ENCODE data around the gene KCNT1. TPM values are rescaled to one million over a fixed set of nuclear protein-coding genes. Genes with fewer than 3 reads are reported as not detected.
"Not testable (repeated sequence)": the region's sequence is repeated elsewhere in the genome, so short reads cannot be mapped to it uniquely, and the experiment has no call there.

KCNT1 gene
- total RNA-seq, 3 donors from 2014 or later = not detected

- DNase-seq (ENCODE audit: low spot score in 2 of 2) = no peak
These were observed 32.2 kb upstream of the KCNT1 start for GRCh38 chr9:135669616-135670285.

DNA sequence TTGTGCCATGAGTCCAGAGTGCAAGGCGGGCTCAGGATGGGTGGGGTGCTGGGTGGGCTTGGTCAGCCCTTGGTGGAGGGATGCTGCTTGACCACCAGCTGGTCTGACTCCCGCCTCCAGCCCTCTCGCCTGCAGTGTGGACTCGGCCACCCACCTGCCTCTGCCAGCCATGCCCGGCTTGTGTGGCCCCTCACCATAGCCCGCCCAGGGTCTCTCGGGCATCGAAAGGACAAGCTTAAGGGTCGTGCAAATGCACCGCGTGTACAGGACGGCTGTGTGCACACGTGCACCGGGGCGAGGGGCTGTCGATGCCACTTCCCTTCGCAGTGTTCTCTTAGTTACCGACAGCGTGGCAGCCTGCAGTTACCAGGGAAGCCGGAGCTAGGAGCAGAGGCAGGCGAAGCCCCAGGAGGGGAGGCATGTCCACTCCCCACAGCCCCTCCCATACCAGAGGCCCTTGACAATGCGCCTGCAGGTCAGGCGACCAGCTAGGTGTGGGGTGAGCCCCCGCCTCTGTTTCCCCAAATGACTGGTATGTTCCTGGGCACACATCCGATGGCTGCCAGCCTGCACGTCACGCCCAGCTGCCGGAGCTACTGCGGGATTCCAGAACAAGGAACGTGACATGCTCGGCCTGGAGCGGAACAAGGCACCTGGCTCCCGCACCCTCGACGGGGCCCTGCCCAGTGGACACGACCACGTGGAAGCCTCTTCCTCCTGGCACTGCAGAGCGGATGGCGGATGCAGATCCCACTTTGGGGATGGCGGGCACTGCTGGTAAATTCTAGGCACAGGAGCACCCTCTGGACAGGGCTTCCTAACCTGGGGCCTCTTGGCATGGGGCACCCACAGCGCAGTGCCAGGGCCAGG, 31.0 kb upstream of the KCNT1 start:
- DNase-seq (ENCODE audit: low spot score in 2 of 2) = no peak
- H3K4me3 ChIP-seq = no peak overlapping the region
- H3K4me1 ChIP-seq = no peaks in the 10 kb centered on the region
- H3K9me3 ChIP-seq = peaks cover 3 to 14% of the 10 kb centered on the region in 2 donors
- H3K27ac ChIP-seq = no peak overlapping the region
- TF ChIP-seq CTCF (IDR thresholded peaks at IDR 0.05) (no peak), POLR2A (IDR thresholded peaks at IDR 0.05) (no peak), POLR2AphosphoS5 (IDR thresholded peaks at IDR 0.05) (no peak)
- H3K36me3 ChIP-seq = no peaks in the 10 kb centered on the region
- peaks cover 0 to 41% of the 10 kb centered on the region in 2 donors for H3K27me3 ChIP-seq
- intact Hi-C loops (cut with DNase I; ENCODE audit: low total_unique reads) = no loop called here

More at GRCh38 chr9:135669616-135670285, 32.2 kb upstream of the KCNT1 start:
- Histone ChIP-seq H3K36me3 (no peaks in the 10 kb centered on the region), H3K4me3 (no peak overlapping the region), H3K27me3 (peaks cover 0 to 53% of the 10 kb centered on the region in 2 donors), H3K9me3 (peaks cover 3 to 14% of the 10 kb centered on the region in 2 donors), H3K4me1 (no peaks in the 10 kb centered on the region), H3K27ac (no peak overlapping the region)
- intact Hi-C loops (cut with DNase I; ENCODE audit: low total_unique reads) = no loop called here
- no peak for TF ChIP-seq POLR2A (IDR thresholded peaks at IDR 0.05)
- no peak for TF ChIP-seq CTCF (IDR thresholded peaks at IDR 0.05)
- no peak for TF ChIP-seq POLR2AphosphoS5 (IDR thresholded peaks at IDR 0.05)

- no peak for DNase-seq (ENCODE audit: low spot score in 2 of 2)
- Histone ChIP-seq H3K27me3 (peaks cover 0 to 34% of the 10 kb centered on the region in 2 donors), H3K4me3 (no peak overlapping the region), H3K27ac (no peak overlapping the region), H3K4me1 (no peaks in the 10 kb centered on the region), H3K9me3 (peaks cover under 1 to 14% of the 10 kb centered on the region in 2 donors), H3K36me3 (no peaks in the 10 kb centered on the region)
- intact Hi-C loops (cut with DNase I; ENCODE audit: low total_unique reads) = no loop called here
- no peak for TF ChIP-seq CTCF (IDR thresholded peaks at IDR 0.05)
- no peak for TF ChIP-seq POLR2AphosphoS5 (IDR thresholded peaks at IDR 0.05)
- TF ChIP-seq POLR2A (IDR thresholded peaks at IDR 0.05) = no peak
These were observed 30.4 kb upstream of the KCNT1 start for GRCh38 chr9:135671591-135672041.

GRCh38 chr9:135672786-135673185, 29.2 kb upstream of the KCNT1 start:
- intact Hi-C loops (cut with DNase I; ENCODE audit: low total_unique reads); DNase-seq (ENCODE audit: low spot score in 2 of 2); H3K4me3 ChIP-seq: not testable (repeated sequence)

DNA sequence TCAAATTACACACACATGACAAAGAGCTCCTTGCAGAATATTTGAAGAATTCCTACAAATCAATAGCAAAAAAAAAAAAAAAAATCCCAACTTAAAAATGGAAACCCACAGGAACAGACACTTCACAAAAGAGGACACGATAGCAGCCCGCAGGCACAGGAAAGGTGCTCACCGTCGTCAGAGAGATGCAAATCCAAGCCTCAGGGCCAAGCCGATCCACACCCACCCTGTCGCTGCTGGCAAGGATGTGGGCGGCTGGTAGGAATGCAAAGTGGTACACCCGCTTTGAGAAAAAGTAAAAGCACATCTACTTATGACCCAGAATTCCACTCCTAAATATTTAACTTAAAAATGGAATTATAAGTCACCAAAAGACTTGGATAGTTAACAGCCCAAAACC, 28.0 kb upstream of the KCNT1 start:
- no peaks in the 10 kb centered on the region for H3K36me3 ChIP-seq
- no peak overlapping the region for H3K27ac ChIP-seq
- peaks cover 0 to 25% of the 10 kb centered on the region in 2 donors for H3K27me3 ChIP-seq
- H3K4me1 ChIP-seq = no peaks in the 10 kb centered on the region
- DNase-seq (ENCODE audit: low spot score in 2 of 2) = no peak
- TF ChIP-seq POLR2A (IDR thresholded peaks at IDR 0.05) = no peak
- H3K4me3 ChIP-seq = no peak overlapping the region
- intact Hi-C loops (cut with DNase I; ENCODE audit: low total_unique reads) = no loop called here
- peaks cover 0 to 6% of the 10 kb centered on the region in 2 donors for H3K9me3 ChIP-seq

More at GRCh38 chr9:135672786-135673185, 29.2 kb upstream of the KCNT1 start:
- not testable (repeated sequence) for H3K27ac ChIP-seq, H3K4me1 ChIP-seq, H3K36me3 ChIP-seq
- Histone ChIP-seq H3K27me3 (peaks cover 0 to 25% of the 10 kb centered on the region in 2 donors), H3K9me3 (peaks cover 0 to 14% of the 10 kb centered on the region in 2 donors)

DNA sequence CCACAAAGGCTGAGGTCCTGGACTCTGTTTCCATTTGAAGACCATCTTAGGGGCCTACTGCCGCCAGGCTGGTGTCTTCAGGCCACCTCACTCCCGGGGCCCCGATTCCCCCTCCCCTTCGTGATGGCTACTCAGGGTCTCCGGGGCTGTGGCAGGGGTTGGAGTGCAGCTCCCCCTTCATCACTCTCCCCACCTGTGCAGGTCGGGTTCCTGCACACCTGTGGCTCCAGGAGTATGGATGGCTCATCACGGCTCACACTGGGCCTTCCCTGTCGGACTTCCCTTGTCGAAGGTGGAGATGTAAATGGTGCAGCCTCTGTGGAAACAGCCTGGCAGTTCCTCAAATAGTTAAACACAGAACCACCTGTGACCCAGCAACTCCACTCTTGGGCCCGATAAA, 27.0 kb upstream of the KCNT1 start:
- no peaks in the 10 kb centered on the region for H3K9me3 ChIP-seq
- H3K36me3 ChIP-seq = no peaks in the 10 kb centered on the region
- TF ChIP-seq POLR2AphosphoS5 (IDR thresholded peaks at IDR 0.05) (no peak), POLR2A (IDR thresholded peaks at IDR 0.05) (no peak), CTCF (IDR thresholded peaks at IDR 0.05) (no peak)
- no peaks in the 10 kb centered on the region for H3K4me1 ChIP-seq
- no peak overlapping the region for H3K4me3 ChIP-seq
- H3K27ac ChIP-seq = no peak overlapping the region
- peaks cover 0 to 18% of the 10 kb centered on the region in 2 donors for H3K27me3 ChIP-seq
- DNase-seq (ENCODE audit: low spot score in 2 of 2) = no peak
- intact Hi-C loops (cut with DNase I; ENCODE audit: low total_unique reads) = no loop called here

Data from breast epithelium (tissue), 4 donors.